Activated T-cell treated with anti-CD3 and anti-CD28 coated beads, Interleukin-2, amount 50 U/mL, for 48 hours (primary cell): Measurements from ENCODE around the gene CDON.

Experiments used
- DNase-seq, 2 experiments: peaks; one replicate each; pipeline ENCODE4 v3.0.0-alpha.2; 2020

Gene CDON

GRCh38 chr11:125954945-125955640, 107.6 kb downstream of the CDON start:
- no peak for DNase-seq

- no peak for DNase-seq
Measured at GRCh38 chr11:125954123-125954944, 108.3 kb downstream of the CDON start.

GRCh38 chr11:125953401-125953935, 109.2 kb downstream of the CDON start:
- DNase-seq: no peak

GRCh38 chr11:125952973-125953372, 109.7 kb downstream of the CDON start:
- no peak for DNase-seq

- no peak for DNase-seq
Measured at GRCh38 chr11:125952559-125952958, 110.1 kb downstream of the CDON start.

- no peak for DNase-seq
Measured at GRCh38 chr11:125951731-125952130, 110.9 kb downstream of the CDON start.

- no peak for DNase-seq
Measured at GRCh38 chr11:125950696-125951651, 111.7 kb downstream of the CDON start.

- DNase-seq: no peak
Measured at GRCh38 chr11:125950178-125950490, 112.5 kb downstream of the CDON start.

GRCh38 chr11:125949271-125950177, 113.1 kb downstream of the CDON start:
- DNase-seq: no peak

- no peak for DNase-seq
Measured at GRCh38 chr11:125948278-125949051, 114.2 kb downstream of the CDON start.

- DNase-seq: no peak
Measured at GRCh38 chr11:125947419-125948277, 115.0 kb downstream of the CDON start.

- DNase-seq: no peak
Measured at GRCh38 chr11:125946712-125947418, 115.8 kb downstream of the CDON start.

GRCh38 chr11:125945797-125946520, 116.7 kb downstream of the CDON start, which contains the start of gene VSIG10L2:
TSS of gene VSIG10L2 (plus strand) at chr11:125946044. CDS start at chr11:125946056, 12 bp downstream.
- peak in 1 of 2 experiments; percentile 8 for DNase-seq

- peak in 1 of 2 experiments; percentile 13 for DNase-seq
Measured at GRCh38 chr11:125945011-125945796, 117.5 kb downstream of the CDON start.

GRCh38 chr11:125944350-125945010, 118.2 kb downstream of the CDON start:
- DNase-seq: no peak

GRCh38 chr11:125943661-125944349, 118.9 kb downstream of the CDON start:
- peak in 1 of 2 experiments; percentile 5 for DNase-seq
